Measurements from ENCODE around the gene FOXO1. TPM values are rescaled to one million over a fixed set of nuclear protein-coding genes. Genes with fewer than 3 reads are reported as not detected.

Gene FOXO1
- total RNA-seq, 2 experiments from 2014 or later = 26.9 to 28.1 TPM

- CTCF ChIA-PET = interaction anchor here (0.5 to 0.6 kb wide), 2 partner anchors 104 to 147 kb away, joined by 3 to 4 read pairs; no protein-coding TSS in a partner anchor
- POLR2A ChIA-PET = interaction anchor here (0.7 kb wide), 2 partner anchors 127 to 573 kb away, joined by 3 read pairs; no protein-coding TSS in a partner anchor
Measured at GRCh38 chr13:40536443-40537113, 129.9 kb downstream of the FOXO1 start.

DNA sequence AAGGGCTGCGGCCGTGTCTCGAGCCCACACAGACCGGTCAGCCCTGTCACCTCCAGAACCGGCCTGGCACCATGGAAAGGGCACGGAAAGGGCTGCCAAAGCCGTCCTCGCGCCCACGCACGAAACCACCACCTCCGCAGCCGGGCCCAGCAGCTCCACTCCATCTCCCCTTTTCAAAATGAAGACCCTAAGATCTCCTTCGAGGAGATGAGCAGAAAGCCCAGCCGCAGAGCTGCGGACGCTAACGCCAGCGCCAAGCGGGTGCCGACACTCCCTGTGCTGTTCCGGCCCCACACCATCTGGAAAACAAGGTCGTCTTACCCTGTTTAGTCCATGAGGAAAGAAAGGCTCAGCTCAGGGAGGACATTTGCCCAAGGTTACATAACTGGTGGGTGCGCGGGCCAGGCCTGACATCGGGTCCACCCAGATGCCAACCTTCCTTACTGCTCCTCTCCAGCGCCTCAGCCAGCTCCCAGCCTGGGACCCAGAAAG, 131.1 kb downstream of the FOXO1 start:
- ChIA-PET POLR2A (no interaction called here), CTCF (interaction anchor here (0.6 kb wide), 1 partner anchor 49 kb away, joined by 4 read pairs; no protein-coding TSS in a partner anchor)

- CTCF ChIA-PET = interaction anchor here (0.6 kb wide), 1 partner anchor 48 kb away, joined by 4 read pairs; no protein-coding TSS in a partner anchor
- POLR2A ChIA-PET = no interaction called here
Measured at GRCh38 chr13:40534456-40534855, 132.0 kb downstream of the FOXO1 start.

DNA sequence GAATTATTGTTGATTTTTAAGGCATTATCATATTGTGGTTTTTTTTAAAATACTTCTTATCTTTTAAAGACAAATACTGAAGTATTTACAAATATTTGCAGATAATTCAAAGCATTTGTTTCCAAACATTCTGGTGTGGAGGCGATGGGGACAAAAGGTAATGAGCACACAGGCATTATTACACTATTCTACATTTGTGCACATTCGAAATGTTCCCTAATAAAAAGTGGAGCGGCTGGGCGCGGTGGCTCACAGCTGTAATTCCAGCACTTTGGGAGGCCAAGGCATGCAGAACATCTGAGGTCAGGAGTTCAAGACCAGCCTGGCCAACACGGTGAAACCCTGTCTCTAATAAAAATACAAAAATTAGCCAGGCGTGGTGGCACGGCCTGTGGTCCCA, 133.4 kb downstream of the FOXO1 start:
- ChIA-PET POLR2A (no interaction called here), CTCF (no interaction called here)

DNA sequence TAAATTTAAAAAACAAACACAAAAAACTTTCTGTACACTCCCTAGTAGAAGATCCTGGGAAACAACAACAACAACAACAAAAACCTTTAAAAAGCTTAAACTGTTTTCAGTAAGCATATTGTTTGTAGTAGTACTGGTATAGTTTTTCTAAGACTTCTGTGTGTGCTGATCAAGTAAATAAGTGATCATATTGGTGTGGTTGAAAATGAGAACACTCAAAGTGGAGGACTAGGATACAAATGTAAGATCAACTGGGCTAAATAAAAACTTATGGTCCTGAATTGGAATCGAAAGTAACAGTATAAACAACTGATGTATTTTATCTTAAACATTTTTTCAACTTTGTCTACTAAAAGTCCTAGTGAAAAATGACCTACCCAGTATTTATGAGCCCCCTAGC, 135.5 kb downstream of the FOXO1 start:
- POLR2A ChIA-PET = no interaction called here
- CTCF ChIA-PET = no interaction called here

- POLR2A ChIA-PET = no interaction called here
- CTCF ChIA-PET = no interaction called here
Measured at GRCh38 chr13:40528881-40529280, 137.6 kb downstream of the FOXO1 start.

DNA sequence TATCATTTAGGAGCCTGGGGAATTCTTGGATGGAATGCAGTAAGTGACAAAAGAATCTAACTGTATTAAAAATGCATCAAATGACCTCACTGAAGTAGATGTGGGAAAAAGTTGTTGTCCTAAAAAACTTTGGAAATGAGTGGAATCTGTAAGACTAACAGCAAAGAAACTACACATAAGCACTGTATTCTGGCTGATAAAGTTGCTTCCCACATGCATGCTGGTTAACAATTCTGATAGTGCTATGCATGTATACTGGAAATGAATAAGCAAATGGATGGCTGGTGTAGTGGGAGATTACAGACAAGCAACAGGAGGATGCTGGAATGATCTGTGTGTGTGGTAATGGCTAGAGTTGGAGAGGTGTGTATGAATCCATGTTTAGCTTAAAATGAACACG, 138.5 kb downstream of the FOXO1 start:
- ChIA-PET CTCF (no interaction called here), POLR2A (no interaction called here)

DNA sequence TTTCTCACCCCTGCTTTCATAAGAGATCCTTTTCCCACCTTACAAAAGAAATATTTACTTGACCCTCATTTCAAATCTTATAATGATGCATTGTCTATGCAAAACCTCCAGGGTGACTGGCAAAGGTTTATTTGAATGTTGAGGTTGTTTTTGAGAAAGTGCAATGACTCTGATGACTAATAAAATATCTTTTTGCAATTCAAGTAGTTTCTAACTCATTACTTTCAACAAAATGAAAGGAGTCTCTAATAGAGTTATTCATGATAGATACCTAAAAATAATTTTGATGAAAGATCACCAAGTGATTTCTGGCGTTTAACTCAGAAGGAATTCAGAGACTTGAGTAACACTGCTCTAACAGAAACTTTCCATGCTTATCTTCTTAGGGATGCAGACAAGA, 144.2 kb downstream of the FOXO1 start:
- ChIA-PET POLR2A (no interaction called here), CTCF (no interaction called here)

DNA sequence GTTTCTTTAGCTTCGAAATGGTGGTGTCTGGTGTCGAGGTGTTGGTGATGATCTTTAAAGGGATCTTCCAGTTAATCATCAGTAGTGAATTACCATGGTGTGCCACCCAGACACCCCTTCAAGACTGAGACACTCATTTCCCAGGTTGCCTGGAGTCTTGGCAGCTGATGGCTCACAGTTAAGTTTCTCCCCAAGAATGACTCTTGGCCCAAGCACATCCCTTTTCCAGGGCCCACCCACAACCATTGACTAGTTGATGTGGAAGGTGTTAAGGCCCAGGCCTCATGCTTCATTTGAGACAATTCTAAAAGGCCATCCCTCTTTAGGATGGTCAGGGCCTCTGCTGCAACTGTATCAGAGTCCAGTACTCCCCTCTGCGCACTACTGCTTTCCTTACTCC, 145.5 kb downstream of the FOXO1 start:
- CTCF ChIA-PET = no interaction called here
- POLR2A ChIA-PET = no interaction called here

- ChIA-PET POLR2A (interaction anchor here (0.6 kb wide), 1 partner anchor 414 kb away, joined by 3 read pairs; no protein-coding TSS in a partner anchor), CTCF (interaction anchor here (0.6 kb wide), 1 partner anchor 260 kb away, joined by 3 read pairs; no protein-coding TSS in a partner anchor)
Measured at GRCh38 chr13:40519637-40520036, 146.8 kb downstream of the FOXO1 start.

GRCh38 chr13:40518481-40518882, 148.0 kb downstream of the FOXO1 start:
- POLR2A ChIA-PET = interaction anchor here (0.8 kb wide), 1 partner anchor 69 kb away, joined by 3 read pairs; no protein-coding TSS in a partner anchor
- CTCF ChIA-PET = interaction anchor here (0.9 kb wide), 1 partner anchor 449 kb away, joined by 4 read pairs; no protein-coding TSS in a partner anchor

DNA sequence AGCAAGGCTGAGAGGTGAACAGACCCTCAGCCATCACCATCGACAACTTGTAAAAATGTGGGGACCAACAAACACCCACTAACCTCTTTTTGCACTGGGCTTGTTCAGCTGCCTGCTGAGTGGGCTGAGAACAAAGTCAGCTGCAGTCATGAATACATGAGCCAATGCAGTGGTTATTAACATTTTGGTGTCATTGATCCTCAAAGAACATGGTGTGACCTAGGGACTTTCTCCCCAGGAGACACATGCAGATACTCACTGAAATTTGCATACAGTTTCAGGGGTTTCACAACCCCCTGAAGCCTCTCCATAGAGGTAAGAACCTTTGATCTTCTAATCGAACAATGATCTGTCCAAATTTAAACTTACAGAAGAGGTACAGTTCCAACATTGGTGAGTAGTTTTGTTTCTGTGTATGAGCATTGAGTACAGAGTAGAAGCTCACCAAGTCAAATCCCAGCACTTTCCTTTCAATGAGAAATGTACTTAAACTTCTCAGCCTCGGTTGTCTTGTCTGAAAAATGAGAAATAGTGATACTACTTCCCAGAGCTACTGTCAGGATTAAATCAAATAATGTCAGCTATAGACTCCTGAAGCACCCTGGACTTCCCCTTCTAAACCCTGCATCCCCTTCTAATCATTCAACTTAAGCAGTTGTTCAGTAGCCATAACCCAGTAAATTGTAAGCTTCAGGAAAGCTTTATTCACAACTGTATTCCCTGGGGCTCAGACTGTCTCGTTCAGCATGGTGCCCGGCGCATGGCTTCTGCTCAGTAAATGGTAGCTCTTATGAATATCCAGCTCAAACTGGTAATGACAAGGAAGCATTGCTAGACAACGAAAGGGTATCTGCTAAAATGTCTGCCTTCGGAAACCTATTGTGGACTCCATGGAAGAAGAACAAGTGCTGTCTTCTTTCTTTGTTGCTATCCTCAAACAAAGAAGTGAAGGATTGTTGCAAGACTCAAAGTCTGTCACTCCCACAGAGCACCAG, 148.7 kb downstream of the FOXO1 start:
- CTCF ChIA-PET = interaction anchor here (0.9 to 1.3 kb wide), 2 partner anchors 10 to 448 kb away, joined by 4 to 5 read pairs; no protein-coding TSS in a partner anchor
- POLR2A ChIA-PET = interaction anchor here (0.8 to 0.9 kb wide), 2 partner anchors 68 to 148 kb away, joined by 3 read pairs; no protein-coding TSS in a partner anchor

GRCh38 chr13:40515702-40516101, 150.7 kb downstream of the FOXO1 start:
- POLR2A ChIA-PET = interaction anchor here (0.6 kb wide), 1 partner anchor 204 kb away, joined by 6 read pairs; no protein-coding TSS in a partner anchor
- CTCF ChIA-PET = no interaction called here

DNA sequence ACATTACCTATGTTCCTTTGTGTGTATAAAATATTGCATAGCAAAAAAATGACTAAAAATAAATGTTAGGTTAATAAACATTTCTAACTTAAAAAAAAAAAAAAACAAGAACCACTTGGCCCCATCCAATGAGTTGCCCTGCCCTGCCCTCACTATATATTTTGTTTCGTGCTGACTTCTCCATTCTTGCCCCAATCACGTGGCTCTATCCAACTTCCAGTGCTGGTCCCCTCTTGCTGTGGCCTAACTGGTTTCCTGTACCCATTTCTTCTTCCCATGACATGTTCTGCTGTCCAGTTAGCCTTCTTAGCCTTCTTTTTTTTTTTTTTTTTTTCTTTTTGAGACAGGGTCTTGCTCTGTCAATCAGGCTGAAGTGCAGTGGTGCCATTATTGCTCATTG, 151.6 kb downstream of the FOXO1 start:
- CTCF ChIA-PET = no interaction called here

DNA sequence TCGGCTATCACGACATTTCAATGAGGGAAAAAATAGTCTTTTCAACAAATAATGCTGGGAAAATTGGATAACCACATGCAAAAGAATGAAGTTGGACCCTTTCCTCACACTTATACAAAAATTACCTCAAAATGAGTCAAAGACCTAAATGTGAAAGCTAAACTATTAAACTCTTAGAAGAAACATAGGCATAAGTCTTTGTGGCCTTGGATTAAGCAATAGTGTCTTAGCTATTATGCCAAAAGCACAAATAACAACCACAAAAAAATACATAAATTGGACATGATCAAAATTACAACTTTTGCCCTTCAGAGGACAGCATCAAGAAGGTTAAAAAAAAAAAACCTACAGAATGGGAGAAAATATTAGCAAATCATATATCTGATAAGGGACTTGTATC, 156.6 kb downstream of the FOXO1 start:
- POLR2A ChIA-PET = no interaction called here
- CTCF ChIA-PET = no interaction called here

More for the DNA sequence above, 151.6 kb downstream of the FOXO1 start:
- POLR2A ChIA-PET = interaction anchor here (0.6 kb wide), 1 partner anchor 205 kb away, joined by 6 read pairs; no protein-coding TSS in a partner anchor

DNA sequence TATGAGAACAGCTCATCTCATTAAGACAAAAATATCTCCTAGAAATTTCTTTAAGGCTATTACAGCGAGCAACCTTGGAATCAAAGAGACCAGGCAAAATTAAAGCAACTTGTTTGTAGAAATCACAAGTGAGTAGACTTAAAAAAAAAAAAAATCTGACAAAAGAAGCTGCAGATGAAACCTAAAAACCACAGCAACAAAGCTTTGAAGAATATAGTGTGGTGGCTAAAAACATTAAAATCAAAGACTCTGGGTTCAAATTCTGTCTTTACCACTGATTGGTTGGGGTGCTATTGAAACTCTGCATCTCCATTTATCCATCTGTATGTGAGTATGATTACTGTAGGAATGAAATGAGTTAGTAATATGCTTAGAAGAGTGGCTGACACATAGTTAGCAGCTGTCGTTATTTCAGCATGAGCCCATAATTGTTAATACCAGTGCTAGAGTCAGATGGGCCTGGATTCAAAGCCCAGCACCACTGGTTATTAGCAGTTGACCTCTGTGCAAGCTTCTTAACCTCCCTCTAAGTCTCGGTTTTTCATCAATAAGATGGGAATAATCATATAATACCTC, 157.6 kb downstream of the FOXO1 start:
- POLR2A ChIA-PET = no interaction called here
- CTCF ChIA-PET = interaction anchor here (1.3 kb wide), 1 partner anchor 8 kb away, joined by 5 read pairs; no protein-coding TSS in a partner anchor

- POLR2A ChIA-PET = no interaction called here
Measured at GRCh38 chr13:40508127-40508526, 158.3 kb downstream of the FOXO1 start.

DNA sequence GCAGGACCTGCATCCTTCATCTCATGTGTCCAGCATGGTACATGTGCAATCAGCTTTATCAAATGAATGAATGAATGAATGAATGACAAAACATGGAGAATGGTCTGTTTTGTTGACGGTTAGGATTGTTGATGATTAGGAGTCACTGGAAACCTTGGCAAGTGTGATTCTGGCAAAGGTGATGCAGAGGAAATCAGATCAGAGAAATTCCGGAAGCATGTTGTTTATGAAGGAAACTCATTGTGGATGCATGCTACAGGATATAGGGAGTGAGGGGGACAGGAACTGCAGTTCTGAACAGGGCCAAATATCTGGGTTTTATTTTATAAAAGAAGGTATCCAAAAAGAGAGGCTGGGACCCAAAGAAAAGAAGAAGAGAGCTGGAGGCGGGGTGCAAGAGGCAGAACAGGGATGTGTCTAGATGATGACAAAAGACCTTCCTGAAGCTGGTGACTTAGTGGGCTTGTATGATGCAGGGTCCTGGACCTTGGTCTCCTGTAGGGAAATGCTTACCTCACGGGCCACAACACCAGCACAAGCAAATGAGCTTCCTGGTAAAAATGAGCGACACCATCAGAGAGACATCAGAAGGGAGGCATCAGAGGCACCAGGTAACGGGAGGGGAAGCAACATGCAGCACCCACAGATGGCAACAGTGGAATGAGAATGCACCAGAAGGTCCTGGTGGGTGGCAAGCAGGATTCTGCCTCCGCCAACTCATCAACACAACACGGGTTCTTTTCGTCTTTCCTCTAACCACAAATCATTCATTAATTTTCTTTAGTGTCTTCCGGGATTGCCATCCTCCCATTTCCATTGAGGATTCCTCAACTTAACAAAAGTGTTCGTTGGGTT, 159.6 kb downstream of the FOXO1 start:
- POLR2A ChIA-PET = interaction anchor here (0.5 kb wide), 1 partner anchor 21 kb away, joined by 3 read pairs; no protein-coding TSS in a partner anchor
- CTCF ChIA-PET = no interaction called here

More at GRCh38 chr13:40508127-40508526, 158.3 kb downstream of the FOXO1 start:
- CTCF ChIA-PET = interaction anchor here (1.3 kb wide), 1 partner anchor 9 kb away, joined by 5 read pairs; no protein-coding TSS in a partner anchor

All from activated CD8-positive, alpha-beta memory T cell treated with anti-CD3 and anti-CD28 coated beads for 36 hours (primary cell).